DMS153 treated with DMSO at 0.1 percent for 48 hours (cell line): ENCODE results near the gene ASPSCR1.
"Not testable (repeated sequence)": the region's sequence is repeated elsewhere in the genome, so short reads cannot be mapped to it uniquely, and the experiment has no call there.

Experiments
- DNase-seq: peaks from one replicate; lab custom pipeline; 2025; ENCODE audit not compliant: unreplicated experiment; lab: John Stamatoyannopoulos, UW

ASPSCR1 gene

GRCh38 chr17:81981511-81981910 lies 4.1 kb downstream of the ASPSCR1 start:
- DNase-seq, result not testable (repeated sequence)

GRCh38 chr17:81983011-81983638 lies 5.7 kb downstream of the ASPSCR1 start:
- DNase-seq, result no peak

- DNase-seq, result no peak
Observed at GRCh38 chr17:81983639-81984373, 6.4 kb downstream of the ASPSCR1 start.

- DNase-seq, result no peak
Observed at GRCh38 chr17:81984773-81985410, 7.5 kb downstream of the ASPSCR1 start.

- no peak for DNase-seq
Observed at GRCh38 chr17:81986606-81987005, 9.2 kb downstream of the ASPSCR1 start.

- DNase-seq, result no peak
Observed at GRCh38 chr17:81987161-81987770, 9.8 kb downstream of the ASPSCR1 start.

- DNase-seq, result no peak
Observed at GRCh38 chr17:81990836-81991683, 13.6 kb downstream of the ASPSCR1 start.

GRCh38 chr17:81991684-81992305 lies 14.4 kb downstream of the ASPSCR1 start:
- peak; percentile 12 for DNase-seq

GRCh38 chr17:81992306-81993102 lies 15.1 kb downstream of the ASPSCR1 start:
- DNase-seq, result no peak

- no peak for DNase-seq
Observed at GRCh38 chr17:81993729-81994592, 16.5 kb downstream of the ASPSCR1 start.

- no peak for DNase-seq
Observed at GRCh38 chr17:81994593-81995462, 17.4 kb downstream of the ASPSCR1 start.

GRCh38 chr17:81995463-81996231 lies 18.2 kb downstream of the ASPSCR1 start:
- DNase-seq, result no peak

- no peak for DNase-seq
Observed at GRCh38 chr17:81996232-81996756, 18.9 kb downstream of the ASPSCR1 start.

GRCh38 chr17:81996757-81997441 lies 19.5 kb downstream of the ASPSCR1 start:
- no peak for DNase-seq

GRCh38 chr17:81998212-81998611 lies 20.8 kb downstream of the ASPSCR1 start:
- no peak for DNase-seq
